DMS 273 treated with DMSO at 0.1 percent for 48 hours (cell line): ENCODE data around the gene PDZD7.

Source experiments
- DNase-seq: peaks from one replicate; lab custom pipeline; 2025; lab: John Stamatoyannopoulos, UW

The PDZD7 gene

GRCh38 chr10:100966887-100967286 is 64.0 kb downstream of the PDZD7 start:
- DNase-seq: no peak

DNA sequence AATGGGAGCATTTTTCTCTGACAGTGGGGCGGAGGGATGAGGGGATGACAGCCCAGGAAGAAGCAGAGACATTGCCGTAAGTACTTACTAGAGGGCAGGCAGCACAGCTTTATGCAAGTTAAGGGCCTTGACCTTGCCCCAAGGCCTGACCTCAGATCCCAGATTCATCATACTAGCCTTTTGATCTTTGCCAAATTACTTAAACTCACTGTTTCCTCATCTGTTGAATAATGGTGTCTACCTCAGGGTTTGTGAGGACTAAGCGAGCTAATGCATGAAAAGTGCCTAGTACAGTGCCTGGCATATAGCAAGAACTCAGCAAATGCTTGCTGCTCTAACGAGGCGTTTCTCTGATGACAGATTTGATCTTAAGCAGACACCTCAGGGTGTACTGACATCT is 65.1 kb downstream of the PDZD7 start:
- no peak for DNase-seq

- no peak for DNase-seq
Measured at GRCh38 chr10:100963826-100964225, 67.1 kb downstream of the PDZD7 start.

- DNase-seq: no peak
Measured at GRCh38 chr10:100962351-100963080, 68.4 kb downstream of the PDZD7 start.

GRCh38 chr10:100960251-100960650 is 70.7 kb downstream of the PDZD7 start:
- DNase-seq: no peak
